Keratinocyte (primary cell): Measurements from ENCODE around the gene RGN. TPM values are rescaled to one million over a fixed set of nuclear protein-coding genes. Genes with fewer than 3 reads are reported as not detected.
"Not testable (repeated sequence)": the region's sequence is repeated elsewhere in the genome, so short reads cannot be mapped to it uniquely, and the experiment has no call there.

Source experiments
- DNase-seq: peaks from one replicate; pipeline ENCODE4 v3.0.0-alpha.2; 2011; ENCODE audit warnings: low read depth, missing footprints, low spot score
- FAIRE-seq: peaks from 2 replicates; lab custom pipeline; 2011; peaks lifted over from hg19 to GRCh38; lab: Jason Lieb, UNC
- H2AFZ ChIP-seq: 2 replicates; pipeline ENCODE4 v1.6.0; 2012; ENCODE audit warnings: low read length, control low read depth, inconsistent platforms; ENCODE audit not compliant: control insufficient read depth
- H3K27ac ChIP-seq: 2 replicates; pipeline ENCODE4 v1.5.1; 2011; ENCODE audit warnings: low read length; ENCODE audit not compliant: control insufficient read depth, insufficient read depth
- H3K27me3 ChIP-seq: 3 replicates; pipeline ENCODE4 v1.6.0; 2011; ENCODE audit warnings: low read length; ENCODE audit not compliant: control insufficient read depth, insufficient read depth; ENCODE audit errors: extremely low read depth
- H3K36me3 ChIP-seq, 2 experiments: 2 replicates in 1 of 2; 3 replicates in 1 of 2; pipeline ENCODE4 v1.5.1; 2011; ENCODE audit warnings: low read length in 2 of 2, mild to moderate bottlenecking in 1 of 2; ENCODE audit not compliant: control insufficient read depth in 2 of 2, insufficient read depth in 2 of 2; ENCODE audit errors: extremely low read depth in 1 of 2
- H3K4me1 ChIP-seq: 3 replicates; pipeline ENCODE4 v1.5.1; 2011; ENCODE audit warnings: low read length; ENCODE audit not compliant: control insufficient read depth, insufficient read depth; ENCODE audit errors: extremely low read depth
- H3K4me2 ChIP-seq: 3 replicates; pipeline ENCODE4 v1.6.0; 2011; ENCODE audit warnings: low read depth, low read length; ENCODE audit not compliant: control insufficient read depth, insufficient read depth; ENCODE audit errors: extremely low read depth
- H3K4me3 ChIP-seq, 3 experiments: fragments of 200-600 bp in 1 of 3; sonication (generic) in 1 of 3; 2 replicates in 2 of 3; 3 replicates in 1 of 3; pipeline ENCODE4 v1.5.1; 2011 to 2016; ENCODE audit warnings: low read length in 3 of 3, mild to moderate bottlenecking in 3 of 3, control low read depth in 2 of 3, inconsistent platforms in 1 of 3, low read depth in 1 of 3, mixed read lengths in 1 of 3, mixed run types in 1 of 3, moderate library complexity in 1 of 3; ENCODE audit not compliant: control insufficient read depth in 2 of 3, insufficient read depth in 2 of 3; ENCODE audit errors: extremely low read depth in 1 of 3
- H3K79me2 ChIP-seq: 2 replicates; pipeline ENCODE4 v1.6.0; 2012; ENCODE audit warnings: low read length; ENCODE audit not compliant: control insufficient read depth, insufficient read depth
- H3K9ac ChIP-seq: 3 replicates; pipeline ENCODE4 v1.6.0; 2011; ENCODE audit warnings: low read length; ENCODE audit not compliant: control insufficient read depth, insufficient read depth; ENCODE audit errors: extremely low read depth
- H3K9me1 ChIP-seq: 3 replicates; pipeline ENCODE4 v1.6.0; 2011; ENCODE audit warnings: low read length; ENCODE audit not compliant: control insufficient read depth, insufficient read depth; ENCODE audit errors: extremely low read depth
- H3K9me3 ChIP-seq: 2 replicates; pipeline ENCODE4 v1.5.1; 2012; ENCODE audit warnings: low read depth, low read length; ENCODE audit not compliant: control insufficient read depth
- H4K20me1 ChIP-seq: 3 replicates; pipeline ENCODE4 v1.6.0; 2011; ENCODE audit warnings: low read length; ENCODE audit not compliant: control insufficient read depth, insufficient read depth; ENCODE audit errors: extremely low read depth
- CTCF ChIP-seq, 3 experiments: IDR thresholded peaks in 1 of 3; conservative IDR thresholded peaks in 1 of 3; optimal IDR thresholded peaks in 1 of 3; 2 replicates in 2 of 3; 3 replicates in 1 of 3; pipeline versions ENCODE3 to v1.5.1; 2011; ENCODE audit warnings: low read length in 3 of 3, mild to moderate bottlenecking in 3 of 3, moderate library complexity in 2 of 3, control low read depth in 1 of 3, inconsistent platforms in 1 of 3; ENCODE audit not compliant: insufficient read depth in 2 of 3; ENCODE audit errors: extremely low read depth in 1 of 3
- EZH2 ChIP-seq: IDR thresholded peaks from one replicate; pipeline ENCODE4 v1.6.1; 2012; ENCODE audit warnings: inconsistent platforms, mild to moderate bottlenecking, low read length, moderate library complexity
- dilution Hi-C: fragments of 300-500 bp; cut with MboI; formaldehyde crosslinking; loops from one replicate; pipeline ENCODE4 v1.7.0; 2020; ENCODE audit warnings: low sequenced_read_pairs; ENCODE audit not compliant: extremely low pct_ligation_motif_present
- polyA plus RNA-seq, 5 experiments: library from polyadenylated mRNA; depleted of rRNA in 3 of 5; stranded (reverse) in 3 of 5; stranded (forward) in 1 of 5; unstranded in 1 of 5; fragments of >200 nt; gene quantifications; 1 replicate in 1 of 5; 2 replicates in 3 of 5; 3 replicates in 1 of 5; pipeline versions ENCODE4 v1.2.1 to v1.2.3, GENCODE V29; 2011 to 2012; ENCODE audit warnings: missing spikeins in 2 of 5, low read depth in 1 of 5, low replicate concordance in 1 of 5

The RGN gene
- polyA plus RNA-seq, 1 donor (not counting 4 experiments of a cell fraction or from before 2014, with no cell fraction given): not detected

GRCh38 chrX:47101206-47101605, 23.0 kb downstream of the RGN start:
- H3K36me3 ChIP-seq: no peaks in the 10 kb centered on the region
- H3K27ac ChIP-seq: no peak overlapping the region
- no peak overlapping the region for H3K4me3 ChIP-seq
- no peak overlapping the region for H2AFZ ChIP-seq
- no peaks in the 10 kb centered on the region for H3K4me1 ChIP-seq
- no peak overlapping the region for H3K9ac ChIP-seq
- DNase-seq (no peak), FAIRE-seq (no peak)
- H4K20me1 ChIP-seq: no peaks in the 10 kb centered on the region
- no peak for TF ChIP-seq EZH2
- TF ChIP-seq CTCF (optimal IDR thresholded peaks at IDR 0.05 in 1 of 3, IDR thresholded peaks at IDR 0.05 in 1 of 3, conservative IDR thresholded peaks at IDR 0.05 in 1 of 3; ENCODE audit: extremely low read depth in 1 of 3, insufficient read depth in 2 of 3, low read length in 3 of 3): no peak
- dilution Hi-C loops: no loop called here
- H3K4me2 ChIP-seq: no peak overlapping the region
- no peaks in the 10 kb centered on the region for H3K79me2 ChIP-seq
- H3K27me3 ChIP-seq: no peaks in the 10 kb centered on the region
- no peaks in the 10 kb centered on the region for H3K9me1 ChIP-seq
- no peaks in the 10 kb centered on the region for H3K9me3 ChIP-seq

DNA sequence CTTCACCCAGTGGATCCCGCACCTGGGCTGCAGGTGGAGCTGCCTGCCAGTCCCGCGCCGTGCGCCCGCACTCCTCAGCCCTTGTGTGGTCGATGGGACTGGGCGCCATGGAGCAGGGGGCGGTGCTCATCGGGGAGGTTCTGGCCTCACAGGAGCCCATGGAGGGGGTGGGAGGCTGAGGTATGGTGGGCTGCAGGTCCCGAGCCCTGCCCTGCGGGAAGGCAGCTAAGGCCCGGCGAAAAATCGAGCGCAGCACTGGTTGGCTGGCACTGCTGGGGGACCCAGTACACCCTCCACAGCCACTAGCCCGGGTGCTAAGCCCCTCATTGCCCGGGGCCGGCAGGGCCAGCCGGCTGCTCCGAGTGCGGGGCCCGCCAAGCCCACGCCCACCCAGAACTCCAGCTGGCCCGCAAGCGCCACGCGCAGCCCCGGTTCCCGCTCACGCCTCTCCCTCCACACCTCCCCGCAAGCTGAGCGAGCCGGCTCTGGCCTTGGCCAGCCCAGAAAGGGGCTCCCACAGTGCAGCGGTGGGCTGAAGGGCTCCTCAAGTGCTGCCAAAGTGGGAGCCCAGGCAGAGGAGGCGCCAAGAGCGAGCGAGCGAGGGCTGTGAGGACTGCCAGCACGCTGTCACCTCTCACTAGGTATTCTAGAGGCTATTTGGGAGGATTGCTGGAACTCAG, 32.8 kb downstream of the RGN start:
- FAIRE-seq, H3K27me3 ChIP-seq, H3K9me3 ChIP-seq, H3K27ac ChIP-seq, H3K4me2 ChIP-seq, H3K9ac ChIP-seq, DNase-seq, dilution Hi-C loops, H4K20me1 ChIP-seq, H3K79me2 ChIP-seq, H2AFZ ChIP-seq, H3K4me1 ChIP-seq, H3K36me3 ChIP-seq, H3K4me3 ChIP-seq, H3K9me1 ChIP-seq: not testable (repeated sequence)
